SK-N-SH treated with all-trans-retinoic acid at 6 μM for 48 hours (cell line): ENCODE data around the gene FOXC1.
A peak's percentile ranks its signal among the peaks of the same experiment; 100 is the strongest.

Experiments used
- ATAC-seq: fragments of 200-7000 bp; cut with Tn5 transposase; 3 replicates; pipeline ENCODE4 v1.9.1; 2020; ENCODE audit warnings: mild to moderate bottlenecking, moderate library complexity
- ARNTL ChIP-seq: fragments of 450-650 bp; formaldehyde crosslinking; IDR thresholded peaks from 2 replicates; pipeline ENCODE4 v1.5.0; 2020; ENCODE audit warnings: low read depth, mild to moderate bottlenecking, moderate library complexity, borderline replicate concordance
- BACH2 ChIP-seq: fragments of 250-450 bp; sonication (Bioruptor Pico); IDR thresholded peaks from 2 replicates; pipeline ENCODE4 v1.9.0; 2021; ENCODE audit warnings: mild to moderate bottlenecking, borderline replicate concordance
- CREB5 ChIP-seq: fragments of 250-450 bp; sonication (Bioruptor Pico); IDR thresholded peaks from 2 replicates; pipeline ENCODE4 v1.5.1; 2020; ENCODE audit warnings: low read depth, mild to moderate bottlenecking, moderate library complexity
- CSDC2 ChIP-seq: fragments of 250-450 bp; sonication (Bioruptor Pico); IDR thresholded peaks from 2 replicates; pipeline ENCODE4 v1.5.0; 2020; ENCODE audit warnings: mild to moderate bottlenecking, moderate library complexity
- CSRNP3 ChIP-seq: fragments of 250-450 bp; sonication (Bioruptor Pico); IDR thresholded peaks from 2 replicates; pipeline ENCODE4 v1.5.1; 2021; ENCODE audit warnings: mild to moderate bottlenecking, moderate library complexity
- ESRRG ChIP-seq: fragments of 250-450 bp; sonication (Bioruptor Pico); IDR thresholded peaks from 2 replicates; pipeline ENCODE4 v1.6.1; 2021; ENCODE audit warnings: mild to moderate bottlenecking
- ISL1 ChIP-seq: fragments of 250-450 bp; sonication (Bioruptor Pico); IDR thresholded peaks from 2 replicates; pipeline ENCODE4 v2.1.2; 2022; ENCODE audit warnings: mild to moderate bottlenecking, moderate library complexity
- OSR1 ChIP-seq: fragments of 250-450 bp; sonication (Bioruptor Pico); IDR thresholded peaks from 2 replicates; pipeline ENCODE4 v1.8.0; 2022; ENCODE audit warnings: moderate library complexity, mild to moderate bottlenecking, inconsistent platforms
- PATZ1 ChIP-seq: fragments of 250-450 bp; sonication (Bioruptor Pico); IDR thresholded peaks from 2 replicates; pipeline ENCODE4 v1.8.0; 2020; ENCODE audit warnings: mild to moderate bottlenecking, moderate library complexity, borderline replicate concordance
- POU6F1 ChIP-seq: fragments of 250-450 bp; sonication (Bioruptor Pico); IDR thresholded peaks from 2 replicates; pipeline ENCODE4 v1.8.0; 2021; ENCODE audit warnings: low read depth, mild to moderate bottlenecking, moderate library complexity, borderline replicate concordance
- PPARA ChIP-seq: fragments of 250-450 bp; sonication (Bioruptor Pico); IDR thresholded peaks from 2 replicates; pipeline ENCODE4 v1.5.0; 2020; ENCODE audit warnings: mild to moderate bottlenecking, borderline replicate concordance
- SNAI2 ChIP-seq: fragments of 250-450 bp; sonication (Bioruptor Pico); IDR thresholded peaks from 2 replicates; pipeline ENCODE4 v1.5.0; 2020; ENCODE audit warnings: mild to moderate bottlenecking, moderate library complexity
- TCF4 ChIP-seq: fragments of 250-450 bp; sonication (Bioruptor Pico); IDR thresholded peaks from 2 replicates; pipeline ENCODE4 v1.8.0; 2021; ENCODE audit warnings: mild to moderate bottlenecking, moderate library complexity, borderline replicate concordance
- TOX ChIP-seq: fragments of 250-450 bp; sonication (Bioruptor Pico); IDR thresholded peaks from 2 replicates; pipeline ENCODE4 v1.8.0; 2021; ENCODE audit warnings: mild to moderate bottlenecking, moderate library complexity, borderline replicate concordance
- TSHZ2 ChIP-seq: fragments of 250-450 bp; sonication (Bioruptor Pico); IDR thresholded peaks from 2 replicates; pipeline ENCODE4 v1.5.0; 2020; ENCODE audit warnings: mild to moderate bottlenecking, moderate library complexity
- ZC3H10 ChIP-seq: fragments of 250-450 bp; sonication (Bioruptor Pico); IDR thresholded peaks from 2 replicates; pipeline ENCODE4 v1.5.1; 2021; ENCODE audit warnings: mild to moderate bottlenecking, moderate library complexity
- ZFP3 ChIP-seq: fragments of 250-450 bp; sonication (Bioruptor Pico); IDR thresholded peaks from 2 replicates; pipeline ENCODE4 v1.5.0; 2020; ENCODE audit warnings: mild to moderate bottlenecking, moderate library complexity
- ZFP30 ChIP-seq: fragments of 450-650 bp; formaldehyde crosslinking; IDR thresholded peaks from 2 replicates; pipeline ENCODE4 v1.5.0; 2022; ENCODE audit warnings: mild to moderate bottlenecking, moderate library complexity
- ZNF70 ChIP-seq: fragments of 450-650 bp; formaldehyde crosslinking; IDR thresholded peaks from 2 replicates; pipeline ENCODE4 v1.5.0; 2020; ENCODE audit warnings: mild to moderate bottlenecking, moderate library complexity
- ZNF8 ChIP-seq: fragments of 450-650 bp; formaldehyde crosslinking; IDR thresholded peaks from 2 replicates; pipeline ENCODE4 v1.5.0; 2020; ENCODE audit warnings: mild to moderate bottlenecking, moderate library complexity

The FOXC1 gene

GRCh38 chr6:1602049-1602713 lies 7.5 kb upstream of the FOXC1 start (continued):
- no peak for TF ChIP-seq CSRNP3 (CRISPR knock-in tag)
- no peak for TF ChIP-seq BACH2 (CRISPR knock-in tag)
- no peak for TF ChIP-seq ARNTL (CRISPR knock-in tag)
- TF ChIP-seq ZFP3 = no peak

GRCh38 chr6:1603708-1604107 lies 6.0 kb upstream of the FOXC1 start:
- no peak for ATAC-seq
- TF ChIP-seq ZFP30 (CRISPR knock-in tag) = no peak
- TF ChIP-seq ZFP3 = no peak
- TF ChIP-seq ISL1 (CRISPR knock-in tag) = no peak
- no peak for TF ChIP-seq CSDC2
- TF ChIP-seq SNAI2 (CRISPR knock-in tag) = no peak
- TF ChIP-seq CSRNP3 (CRISPR knock-in tag) = no peak
- TF ChIP-seq BACH2 (CRISPR knock-in tag) = no peak
- no peak for TF ChIP-seq CREB5 (CRISPR knock-in tag)
- TF ChIP-seq TCF4 = no peak

GRCh38 chr6:1604158-1605003 lies 5.3 kb upstream of the FOXC1 start:
- TF ChIP-seq CSDC2 (no peak), BACH2 (CRISPR knock-in tag) (no peak), ZNF8 (CRISPR knock-in tag) (no peak)
- peak; percentile 97 for ATAC-seq

GRCh38 chr6:1605004-1605892 lies 4.5 kb upstream of the FOXC1 start:
- no peak for ATAC-seq
- TF ChIP-seq POU6F1 (no peak), TCF4 (no peak), BACH2 (CRISPR knock-in tag) (no peak), ZNF70 (CRISPR knock-in tag) (no peak), ZC3H10 (no peak), PPARA (CRISPR knock-in tag) (no peak), ZFP30 (CRISPR knock-in tag) (no peak), OSR1 (CRISPR knock-in tag) (no peak), CSDC2 (no peak), ESRRG (CRISPR knock-in tag) (no peak), ARNTL (CRISPR knock-in tag) (no peak), SNAI2 (CRISPR knock-in tag) (no peak), PATZ1 (no peak), TSHZ2 (CRISPR knock-in tag) (no peak), TOX (CRISPR knock-in tag) (no peak), CSRNP3 (CRISPR knock-in tag) (no peak)
